DND-41 (cell line): ENCODE measurements around the gene VPS4B.

Experiments used
- ATAC-seq: fragments of 200-7000 bp; cut with Tn5 transposase; 3 replicates; pipeline ENCODE4 v1.9.1; 2021; ENCODE audit warnings: low read depth; ENCODE audit not compliant: insufficient read depth
- DNase-seq: peaks from one replicate; pipeline ENCODE4 v3.0.0-alpha.2; 2020
- H2AFZ ChIP-seq: 2 replicates; pipeline ENCODE4 v1.6.0; 2012; ENCODE audit warnings: low read depth, low read length
- H3K27ac ChIP-seq: 2 replicates; pipeline ENCODE4 v1.5.1; 2012; ENCODE audit warnings: low read length, inconsistent platforms
- H3K27me3 ChIP-seq: fragments of 200-600 bp; sonication (generic); 2 replicates; pipeline ENCODE4 v1.6.0; 2012; ENCODE audit warnings: low read length, mild to moderate bottlenecking, inconsistent platforms; ENCODE audit not compliant: insufficient read depth, poor library complexity
- H3K36me3 ChIP-seq: 2 replicates; pipeline ENCODE4 v1.5.1; 2012; ENCODE audit warnings: low read length, inconsistent platforms; ENCODE audit not compliant: insufficient read depth
- H3K4me1 ChIP-seq: 2 replicates; pipeline ENCODE4 v1.5.1; 2012; ENCODE audit warnings: mild to moderate bottlenecking, low read length; ENCODE audit not compliant: insufficient read depth
- H3K4me2 ChIP-seq: 2 replicates; pipeline ENCODE4 v1.6.0; 2012; ENCODE audit warnings: mild to moderate bottlenecking, moderate library complexity, low read length, inconsistent platforms; ENCODE audit not compliant: insufficient read depth
- H3K4me3 ChIP-seq, 2 experiments: fragments of 200-600 bp in 1 of 2; shearing (Covaris generic) in 1 of 2; 2 replicates each; pipeline ENCODE4 v1.5.1; 2012 to 2016; ENCODE audit warnings: inconsistent platforms in 2 of 2, low read length in 2 of 2, mild to moderate bottlenecking in 2 of 2, low read depth in 1 of 2, moderate library complexity in 1 of 2
- H3K79me2 ChIP-seq: 2 replicates; pipeline ENCODE4 v1.6.0; 2012; ENCODE audit warnings: low read length, inconsistent platforms; ENCODE audit not compliant: insufficient read depth
- H3K9ac ChIP-seq: 2 replicates; pipeline ENCODE4 v1.6.0; 2012; ENCODE audit warnings: low read depth, mild to moderate bottlenecking, inconsistent platforms, low read length, moderate library complexity
- H3K9me3 ChIP-seq: 2 replicates; pipeline ENCODE4 v1.5.1; 2012; ENCODE audit warnings: low read length, moderate library complexity, mild to moderate bottlenecking, inconsistent platforms; ENCODE audit not compliant: insufficient read depth, severe bottlenecking
- H4K20me1 ChIP-seq: 2 replicates; pipeline ENCODE4 v1.6.0; 2012; ENCODE audit warnings: low read length; ENCODE audit not compliant: insufficient read depth
- EZH2 ChIP-seq: IDR thresholded peaks from 3 replicates; pipeline ENCODE4 v1.6.1; 2012; ENCODE audit warnings: borderline replicate concordance, low read depth, mild to moderate bottlenecking, moderate library complexity, low read length, inconsistent platforms; ENCODE audit not compliant: severe bottlenecking
- TF ChIP-seq, protein P1 (sequence below): IDR thresholded peaks from 2 replicates; pipeline ENCODE4 v1.5.1; 2012; ENCODE audit warnings: borderline replicate concordance, low read length, moderate library complexity, mild to moderate bottlenecking; ENCODE audit not compliant: poor library complexity, severe bottlenecking; ENCODE audit errors: extremely low read depth

VPS4B gene

DNA sequence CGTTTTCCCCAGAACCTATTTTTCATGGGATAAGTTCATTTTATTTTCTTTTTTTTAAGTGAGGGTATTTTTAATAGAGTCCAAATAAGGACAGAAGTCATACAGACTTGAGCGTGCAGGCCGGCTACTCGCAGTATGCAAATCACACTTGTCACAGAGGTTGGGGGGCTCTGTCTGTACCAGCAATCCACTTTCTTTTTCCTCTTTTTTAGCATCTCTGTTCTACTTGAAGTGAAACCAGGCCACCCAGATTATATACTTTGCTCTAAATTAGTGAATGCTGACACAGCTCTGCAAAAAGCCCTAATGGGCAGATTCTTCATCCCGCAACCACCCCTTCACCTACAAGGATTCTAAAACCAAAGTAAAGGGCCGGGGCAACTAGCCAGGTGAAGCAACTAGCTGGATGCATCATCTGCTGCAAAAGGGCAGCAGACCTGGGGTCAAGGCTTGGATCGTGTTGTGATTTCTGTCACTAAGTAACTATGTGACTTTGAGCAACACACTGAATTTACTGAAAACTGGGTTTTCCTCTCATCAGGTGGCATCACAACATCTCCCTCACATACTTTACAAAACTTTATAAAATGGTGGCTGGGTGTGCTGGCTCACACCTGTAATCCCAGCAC lies 73.7 kb downstream of the VPS4B start:
- Histone ChIP-seq H2AFZ (no peak overlapping the region), H3K4me1 (no peaks in the 10 kb centered on the region), H3K4me3 (no peak overlapping the region), H3K4me2 (no peak overlapping the region), H3K36me3 (peaks cover 85% of the 10 kb centered on the region), H3K79me2 (no peaks in the 10 kb centered on the region), H3K9ac (no peak overlapping the region), H4K20me1 (no peaks in the 10 kb centered on the region; the same call in 1 of the 2 replicates), H3K27ac (no peak overlapping the region), H3K9me3 (no peaks in the 10 kb centered on the region), H3K27me3 (no peaks in the 10 kb centered on the region)
- ATAC-seq = no peak
- no peak for DNase-seq
- TF ChIP-seq, protein P1, sequence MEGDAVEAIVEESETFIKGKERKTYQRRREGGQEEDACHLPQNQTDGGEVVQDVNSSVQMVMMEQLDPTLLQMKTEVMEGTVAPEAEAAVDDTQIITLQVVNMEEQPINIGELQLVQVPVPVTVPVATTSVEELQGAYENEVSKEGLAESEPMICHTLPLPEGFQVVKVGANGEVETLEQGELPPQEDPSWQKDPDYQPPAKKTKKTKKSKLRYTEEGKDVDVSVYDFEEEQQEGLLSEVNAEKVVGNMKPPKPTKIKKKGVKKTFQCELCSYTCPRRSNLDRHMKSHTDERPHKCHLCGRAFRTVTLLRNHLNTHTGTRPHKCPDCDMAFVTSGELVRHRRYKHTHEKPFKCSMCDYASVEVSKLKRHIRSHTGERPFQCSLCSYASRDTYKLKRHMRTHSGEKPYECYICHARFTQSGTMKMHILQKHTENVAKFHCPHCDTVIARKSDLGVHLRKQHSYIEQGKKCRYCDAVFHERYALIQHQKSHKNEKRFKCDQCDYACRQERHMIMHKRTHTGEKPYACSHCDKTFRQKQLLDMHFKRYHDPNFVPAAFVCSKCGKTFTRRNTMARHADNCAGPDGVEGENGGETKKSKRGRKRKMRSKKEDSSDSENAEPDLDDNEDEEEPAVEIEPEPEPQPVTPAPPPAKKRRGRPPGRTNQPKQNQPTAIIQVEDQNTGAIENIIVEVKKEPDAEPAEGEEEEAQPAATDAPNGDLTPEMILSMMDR = no peak
- no peak for TF ChIP-seq EZH2

DNA sequence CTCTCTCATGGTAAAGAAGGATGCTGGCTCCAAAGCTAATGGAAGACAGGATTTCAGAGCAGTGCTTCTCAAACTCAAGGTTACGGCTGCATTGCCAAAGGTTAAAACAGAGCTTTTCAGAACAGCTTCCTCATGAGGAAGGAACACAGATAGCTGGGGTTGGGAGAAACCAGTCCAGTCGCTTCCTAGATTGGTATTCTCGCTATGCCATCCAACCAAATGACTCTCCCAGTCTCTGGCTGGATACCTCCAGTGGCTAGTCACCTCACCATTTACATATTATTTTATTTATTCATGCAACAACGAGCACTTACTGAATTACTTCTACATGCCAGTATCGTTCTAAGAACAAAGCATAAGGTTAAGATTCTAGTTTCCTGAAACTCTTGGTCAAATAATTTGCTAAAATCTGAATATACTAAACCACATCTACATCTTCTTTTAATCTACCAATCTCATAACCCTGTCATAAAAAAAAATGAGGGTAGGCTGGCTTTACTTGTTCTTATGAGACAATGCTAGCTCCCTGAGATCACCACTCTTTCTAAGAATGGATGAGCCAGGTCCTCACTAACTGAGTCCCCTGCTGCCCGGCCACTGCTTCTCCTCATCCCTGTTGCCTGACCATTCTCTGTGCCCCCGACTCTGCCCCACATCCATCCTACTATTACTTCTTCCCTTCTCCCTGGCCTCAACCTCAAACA lies 75.6 kb downstream of the VPS4B start:
- H3K4me1 ChIP-seq = no peaks in the 10 kb centered on the region
- no peaks in the 10 kb centered on the region; the same call in 1 of the 2 replicates for H4K20me1 ChIP-seq
- H3K27ac ChIP-seq = no peak overlapping the region
- H3K27me3 ChIP-seq = no peaks in the 10 kb centered on the region
- H2AFZ ChIP-seq = no peak overlapping the region
- no peak for ATAC-seq
- peaks cover 81% of the 10 kb centered on the region for H3K36me3 ChIP-seq
- no peak for DNase-seq
- H3K4me2 ChIP-seq = no peak overlapping the region
- H3K9ac ChIP-seq = no peak overlapping the region
- no peak overlapping the region for H3K4me3 ChIP-seq
- H3K79me2 ChIP-seq = no peaks in the 10 kb centered on the region
- H3K9me3 ChIP-seq = no peaks in the 10 kb centered on the region
- no peak for TF ChIP-seq EZH2
- TF ChIP-seq, protein P1 = no peak

DNA sequence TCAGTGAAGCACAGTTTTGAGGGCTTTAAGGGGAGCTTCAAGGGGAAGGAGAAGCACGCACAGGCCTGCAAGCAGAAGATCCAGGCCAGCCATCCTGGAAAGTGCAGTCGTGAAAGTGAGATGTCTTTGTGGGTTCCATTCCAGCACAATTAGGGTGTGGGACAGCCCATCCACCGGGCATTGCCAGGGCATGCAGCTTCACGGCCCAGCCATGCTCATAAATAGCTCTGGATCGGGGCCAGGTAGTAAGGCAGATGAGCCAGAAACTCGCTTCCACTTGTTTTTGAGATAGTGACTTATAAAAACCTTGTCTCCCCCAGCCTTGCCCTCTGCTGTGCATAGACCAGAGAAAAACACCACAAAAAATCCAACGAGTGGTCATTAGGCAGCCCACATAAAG lies 76.2 kb downstream of the VPS4B start:
- TF ChIP-seq, protein P1 = no peak
- TF ChIP-seq EZH2 = no peak
- no peak overlapping the region for H3K9ac ChIP-seq
- no peaks in the 10 kb centered on the region; the same call in 1 of the 2 replicates for H4K20me1 ChIP-seq
- DNase-seq (no peak), ATAC-seq (no peak)
- no peaks in the 10 kb centered on the region for H3K4me1 ChIP-seq
- peaks cover 80% of the 10 kb centered on the region for H3K36me3 ChIP-seq
- no peaks in the 10 kb centered on the region for H3K9me3 ChIP-seq
- H2AFZ ChIP-seq = no peak overlapping the region
- no peak overlapping the region for H3K27ac ChIP-seq
- no peaks in the 10 kb centered on the region for H3K79me2 ChIP-seq
- no peak overlapping the region for H3K4me3 ChIP-seq
- H3K4me2 ChIP-seq = no peak overlapping the region
- no peaks in the 10 kb centered on the region for H3K27me3 ChIP-seq
